Inferior parietal cortex (tissue), 1 donor: ENCODE measurements around the gene IL15RA.
"Not testable (repeated sequence)": the region's sequence is repeated elsewhere in the genome, so short reads cannot be mapped to it uniquely, and the experiment has no call there.

Source experiments
- DNase-seq: peaks from one replicate; pipeline ENCODE4 v3.0.0-alpha.2; 2016; ENCODE audit errors: extremely low spot score

The IL15RA gene

DNA sequence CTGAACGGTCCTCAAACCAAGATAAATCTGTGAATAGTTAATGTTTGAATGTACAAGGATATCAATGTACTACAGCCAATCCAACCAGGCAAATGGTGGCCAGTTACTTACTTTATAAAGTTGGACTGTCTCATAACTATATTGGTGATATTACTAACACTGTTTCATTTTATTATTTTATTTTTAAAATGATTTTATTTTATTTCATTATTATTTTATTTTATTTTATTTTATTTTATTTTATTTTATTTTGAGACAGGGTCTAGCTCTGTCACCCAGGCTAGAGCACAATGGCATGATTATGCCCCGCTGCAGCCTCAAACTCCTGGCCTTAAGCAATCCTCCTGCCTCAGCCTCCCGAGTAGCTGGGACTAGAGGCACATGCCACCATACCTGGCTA lies 6.8 kb downstream of the IL15RA start:
- no peak for DNase-seq

DNA sequence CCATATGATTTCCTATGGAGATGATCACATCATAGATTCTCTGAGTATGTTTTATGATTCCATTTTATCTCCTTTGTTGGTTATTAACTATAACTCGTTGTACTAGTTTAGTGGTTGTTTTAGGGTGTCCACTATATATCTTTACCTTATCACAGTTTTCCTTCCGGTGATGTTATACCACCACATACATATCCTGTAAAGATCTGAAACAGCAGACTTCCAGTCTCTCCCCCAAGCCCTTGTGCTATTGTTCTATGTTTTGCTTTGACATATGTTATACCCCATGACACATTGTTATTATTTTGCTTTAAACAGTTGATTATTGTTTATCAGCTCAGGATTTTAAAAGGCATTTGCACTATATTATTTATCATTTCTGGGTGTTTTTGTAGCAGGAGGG lies 7.3 kb downstream of the IL15RA start:
- no peak for DNase-seq

DNA sequence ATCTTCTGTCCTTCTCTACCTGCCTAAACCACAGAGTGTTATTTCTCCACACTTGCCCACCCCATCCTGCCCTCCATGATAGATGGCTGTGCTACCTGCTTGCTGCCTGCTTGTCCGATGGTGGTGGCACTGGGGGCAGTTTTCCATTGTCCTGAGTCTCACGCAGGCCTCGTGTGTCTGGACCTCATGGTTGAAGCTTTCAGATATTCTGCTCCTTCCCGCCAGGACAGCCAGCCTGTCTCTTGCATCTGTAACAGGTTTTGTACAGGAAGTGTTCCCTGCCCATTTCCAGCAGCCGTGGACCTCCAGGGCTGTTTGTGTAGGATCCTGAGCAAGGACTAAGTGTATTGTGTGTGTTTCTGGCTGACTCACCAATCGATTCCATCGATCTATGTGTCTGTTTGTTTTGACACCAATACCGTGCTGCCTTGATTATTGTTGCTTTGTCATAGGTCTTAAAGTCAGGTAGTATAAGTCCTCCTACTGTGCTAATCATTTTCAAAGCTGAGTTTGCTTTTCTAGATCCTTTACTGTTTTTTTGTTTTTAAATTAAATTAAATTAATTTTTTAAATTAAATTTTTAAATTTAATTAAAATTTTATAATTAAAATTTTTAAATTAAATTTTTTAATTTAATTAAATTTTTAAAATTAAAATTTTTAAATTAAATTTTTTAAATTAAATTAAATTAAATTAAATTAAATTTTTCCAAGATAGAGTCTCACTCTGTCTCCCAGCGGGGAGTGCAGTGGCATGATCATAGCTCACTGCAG lies 8.5 kb downstream of the IL15RA start:
- DNase-seq: no peak

GRCh38 chr10:5968037-5968680 lies 9.2 kb downstream of the IL15RA start:
- DNase-seq: no peak

DNA sequence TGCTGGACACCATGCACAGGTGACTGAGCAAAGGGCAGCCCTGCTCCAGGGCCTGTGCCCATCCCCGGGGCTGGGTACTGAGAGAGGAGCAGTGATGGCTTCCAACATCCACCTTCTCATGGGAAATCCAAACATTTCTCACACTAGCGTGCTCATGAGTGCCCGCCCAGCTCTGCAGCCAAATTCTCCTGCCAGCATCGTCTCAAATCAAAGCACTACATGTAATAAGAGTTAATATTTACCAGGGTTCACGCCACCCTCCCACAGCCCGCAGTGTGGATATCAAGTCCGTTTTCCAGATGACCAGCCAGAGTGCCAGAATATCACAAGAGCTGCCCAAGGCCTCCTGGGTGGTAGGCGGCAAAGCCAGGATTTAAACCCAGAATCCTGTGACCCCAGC lies 12.1 kb downstream of the IL15RA start:
- DNase-seq: no peak

- no peak for DNase-seq
Measured at GRCh38 chr10:5964736-5965135, 12.6 kb downstream of the IL15RA start.

DNA sequence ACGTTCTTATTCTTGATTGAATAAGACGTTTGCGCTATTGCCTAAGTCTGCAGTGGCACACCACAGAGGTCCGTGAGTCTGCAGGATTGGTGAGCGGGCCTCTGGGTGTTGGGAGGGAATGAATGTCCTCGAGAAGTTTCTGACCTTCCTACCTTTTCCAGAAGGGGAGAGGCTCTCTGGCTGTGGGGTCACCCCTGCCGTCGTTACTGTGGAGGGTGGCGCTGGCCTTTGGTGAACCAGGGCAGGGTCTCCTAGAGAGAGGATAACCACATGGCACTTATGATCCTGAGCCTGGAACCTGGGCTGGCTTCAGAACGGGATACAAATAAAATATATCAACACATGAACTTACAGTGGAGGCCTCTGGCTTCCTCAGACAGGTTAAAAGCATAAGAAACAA lies 13.8 kb downstream of the IL15RA start:
- no peak for DNase-seq

DNA sequence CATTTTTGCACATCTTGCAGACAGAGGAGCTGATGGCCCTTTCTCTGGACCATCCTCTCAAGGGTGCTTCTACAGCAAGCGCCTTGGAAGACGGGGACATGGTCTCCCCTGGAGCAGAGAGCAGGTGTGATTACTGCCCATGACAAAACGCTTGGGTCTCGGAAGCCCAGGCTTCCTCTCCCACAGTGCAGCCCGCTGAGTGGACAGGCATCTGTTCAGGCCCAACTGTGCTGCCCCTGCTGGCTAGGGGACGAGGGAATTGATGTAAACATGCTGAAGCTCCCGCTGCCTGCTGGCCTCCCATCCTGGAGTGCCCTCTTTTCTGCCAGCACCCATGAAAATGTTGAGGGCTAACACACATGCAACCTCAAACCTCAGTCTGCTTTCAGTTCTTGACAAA lies 14.3 kb downstream of the IL15RA start:
- DNase-seq: no peak

- not testable (repeated sequence) for DNase-seq
Measured at GRCh38 chr10:5962358-5962940, 14.9 kb downstream of the IL15RA start.

DNA sequence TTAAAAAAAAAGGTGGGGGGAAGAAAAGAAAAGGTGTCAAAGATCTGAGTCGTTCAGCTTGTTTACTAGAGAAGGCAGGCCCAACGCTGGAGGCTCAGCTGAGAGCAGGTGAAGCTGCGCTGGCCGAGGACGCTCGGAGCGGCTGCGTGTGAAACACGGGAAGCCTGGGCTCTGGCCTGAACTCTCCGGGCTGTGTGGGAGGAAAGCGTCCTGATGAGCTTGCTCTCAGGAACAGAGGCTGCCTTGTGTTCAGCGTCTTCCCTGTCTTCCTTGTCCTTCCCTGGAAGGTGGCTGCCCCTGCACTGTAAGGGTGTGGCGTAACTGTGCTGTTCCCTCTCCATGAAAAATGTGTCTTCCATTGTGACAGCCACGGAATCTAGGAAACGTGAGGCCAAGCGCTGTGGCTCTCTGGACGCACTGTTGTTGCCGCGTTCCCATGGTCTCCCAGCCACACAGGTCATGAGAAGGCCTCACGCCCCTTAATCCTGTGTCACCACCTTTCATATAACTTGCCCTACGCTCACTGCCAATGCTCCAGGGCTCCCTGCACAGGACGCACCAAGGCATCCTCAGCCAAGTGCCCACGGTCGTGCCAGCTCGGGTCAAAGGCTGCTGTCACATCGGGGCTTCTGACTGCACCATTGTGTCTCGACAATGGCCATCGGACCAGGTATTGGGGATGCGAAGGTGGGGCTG lies 15.8 kb downstream of the IL15RA start:
- DNase-seq: no peak

- DNase-seq: not testable (repeated sequence)
Measured at GRCh38 chr10:5960973-5961275, 16.4 kb downstream of the IL15RA start.

- no peak for DNase-seq
Measured at GRCh38 chr10:5960070-5960972, 17.0 kb downstream of the IL15RA start.

DNA sequence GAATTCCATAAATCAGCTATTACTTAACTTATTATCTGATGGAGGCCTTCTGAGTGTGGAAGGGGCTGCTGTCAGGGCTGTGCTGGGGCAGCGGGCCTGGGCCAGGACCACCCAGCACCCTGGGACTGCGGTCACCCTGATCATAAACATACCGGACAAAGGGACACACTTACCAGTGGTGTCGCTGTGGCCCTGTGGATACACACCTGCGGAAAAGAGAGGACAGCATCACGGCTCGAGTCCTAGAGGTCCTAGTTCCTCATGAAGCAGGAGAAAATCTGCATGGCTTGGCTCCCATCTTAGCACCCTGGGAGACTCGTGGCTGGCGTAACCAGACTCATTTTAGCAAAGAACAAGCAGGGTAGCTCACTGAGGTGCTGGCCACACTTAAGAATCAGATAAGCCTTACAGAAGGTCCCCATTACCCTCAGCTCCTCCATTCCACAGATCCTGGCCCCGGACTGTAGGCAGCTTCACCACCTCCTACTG lies 17.7 kb downstream of the IL15RA start:
- no peak for DNase-seq

DNA sequence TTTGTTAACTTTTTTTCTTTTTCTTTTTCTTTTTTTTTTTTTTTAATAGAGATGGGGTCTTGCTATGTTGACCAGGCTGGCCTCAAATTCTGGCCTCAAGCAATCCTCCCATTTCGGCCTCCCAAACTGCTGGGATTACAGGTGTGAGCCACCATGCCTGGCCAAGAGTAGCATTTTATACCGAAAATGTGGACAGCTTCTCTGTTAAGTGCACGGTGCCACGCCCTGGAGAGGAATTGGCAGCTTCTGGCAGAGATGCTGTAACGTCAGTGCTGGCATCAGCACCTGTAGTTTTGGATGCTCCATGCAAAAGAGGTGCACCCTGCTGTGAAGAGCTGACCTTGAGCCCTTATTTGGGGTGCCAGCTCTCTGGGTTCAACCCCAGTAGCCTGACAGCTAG lies 18.2 kb downstream of the IL15RA start:
- no peak for DNase-seq

DNA sequence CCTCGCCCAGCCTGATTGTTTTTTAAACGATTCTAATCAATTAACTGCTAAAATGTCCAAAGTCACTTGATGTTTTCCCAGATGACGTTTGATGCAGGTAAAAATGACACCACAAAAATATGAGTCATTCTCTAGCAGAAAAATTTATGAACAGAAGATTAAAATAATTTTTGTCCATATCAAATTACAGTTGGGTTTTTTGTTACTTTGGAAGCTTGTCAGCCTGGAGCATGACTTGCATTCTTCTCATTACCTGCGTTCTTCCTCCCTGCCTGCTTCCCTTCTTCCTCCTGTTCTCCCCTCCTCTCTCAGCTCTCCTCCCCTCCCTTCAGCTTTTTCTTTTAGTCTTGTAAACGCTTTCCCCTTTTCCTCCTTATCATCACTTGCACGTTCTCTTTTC lies 18.7 kb downstream of the IL15RA start:
- no peak for DNase-seq

- no peak for DNase-seq
Measured at GRCh38 chr10:5958077-5958476, 19.3 kb downstream of the IL15RA start.

GRCh38 chr10:5956146-5956936 lies 21.0 kb downstream of the IL15RA start:
- no peak for DNase-seq

DNA sequence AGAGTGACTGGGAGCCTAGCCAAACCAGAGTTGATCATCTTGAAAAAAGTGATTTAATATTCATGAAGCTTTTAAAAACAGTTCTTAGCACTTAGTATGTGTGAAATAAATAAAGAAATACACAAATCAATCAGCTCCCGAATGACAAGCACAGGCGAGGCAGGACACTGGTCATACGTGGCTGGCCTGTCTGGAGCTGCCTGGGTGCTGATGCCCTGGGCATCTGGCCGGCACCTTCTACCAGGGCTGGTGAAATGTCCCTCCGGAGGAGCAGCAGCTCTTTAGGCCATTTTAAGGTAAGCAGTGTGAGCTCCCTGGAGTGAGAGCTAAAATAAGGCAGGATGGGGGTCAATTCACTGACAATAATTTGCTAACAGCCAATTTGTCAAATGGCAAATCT lies 23.7 kb downstream of the IL15RA start:
- no peak for DNase-seq

- no peak for DNase-seq
Measured at GRCh38 chr10:5952731-5953385, 24.5 kb downstream of the IL15RA start.

DNA sequence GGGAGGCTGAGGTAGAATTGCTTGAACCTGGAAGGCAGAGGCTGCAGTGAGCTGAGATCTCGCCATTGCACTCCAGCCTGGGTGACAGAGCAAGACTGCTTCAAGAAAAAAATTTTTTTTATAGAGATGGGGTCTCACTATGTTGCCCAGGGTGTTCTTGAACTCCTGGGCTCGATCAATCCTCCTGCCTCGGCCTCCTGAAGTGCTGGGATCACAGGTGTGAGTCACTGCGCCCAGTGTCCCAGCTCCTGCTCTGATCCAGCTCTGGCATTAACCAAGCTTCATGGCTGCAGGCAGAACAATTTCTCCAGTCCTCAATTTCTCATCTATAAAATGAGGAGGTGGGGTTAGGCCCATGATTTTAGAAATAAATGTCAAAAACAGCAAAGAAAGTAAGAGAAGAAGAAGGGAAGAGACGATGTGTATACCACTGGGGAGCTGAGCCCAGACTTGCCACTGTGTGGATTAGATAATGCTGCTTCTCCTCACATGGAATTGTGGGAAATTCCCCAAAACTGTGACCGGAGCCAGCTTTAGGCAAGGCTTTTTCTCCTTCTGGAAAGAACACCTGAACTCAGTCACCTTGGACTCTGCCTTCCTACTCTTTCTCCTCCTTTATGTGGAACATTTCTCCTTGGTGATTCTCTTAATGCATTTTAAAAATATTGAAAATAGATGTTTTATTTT lies 25.5 kb downstream of the IL15RA start:
- no peak for DNase-seq
